Adrenal gland (tissue), 5 donors: Measurements from ENCODE around the gene CMPK2.

Experiments
- POLR2A ChIP-seq, 2 donors: fragments of 450-650 bp; IDR thresholded peaks; one replicate each; pipeline ENCODE4 v1.6.1; 2017; ENCODE audit warnings: antibody characterized with exemption in 2 of 2, mild to moderate bottlenecking in 2 of 2, moderate library complexity in 1 of 2
- TF ChIP-seq, protein P1 (sequence below), 6 experiments: fragments of 450-650 bp in 4 of 6; fragments of 200-600 bp in 2 of 6; sonication (generic) in 1 of 6; IDR thresholded peaks; 1 replicate in 5 of 6; 2 replicates in 1 of 6; pipeline versions ENCODE4 v1.5.1 to v1.8.0; 2016 to 2021; ENCODE audit warnings: antibody characterized with exemption in 6 of 6, mild to moderate bottlenecking in 2 of 6, moderate library complexity in 1 of 6
- donor health status: DM: no; HTN: no; CAD: no.

DNA sequence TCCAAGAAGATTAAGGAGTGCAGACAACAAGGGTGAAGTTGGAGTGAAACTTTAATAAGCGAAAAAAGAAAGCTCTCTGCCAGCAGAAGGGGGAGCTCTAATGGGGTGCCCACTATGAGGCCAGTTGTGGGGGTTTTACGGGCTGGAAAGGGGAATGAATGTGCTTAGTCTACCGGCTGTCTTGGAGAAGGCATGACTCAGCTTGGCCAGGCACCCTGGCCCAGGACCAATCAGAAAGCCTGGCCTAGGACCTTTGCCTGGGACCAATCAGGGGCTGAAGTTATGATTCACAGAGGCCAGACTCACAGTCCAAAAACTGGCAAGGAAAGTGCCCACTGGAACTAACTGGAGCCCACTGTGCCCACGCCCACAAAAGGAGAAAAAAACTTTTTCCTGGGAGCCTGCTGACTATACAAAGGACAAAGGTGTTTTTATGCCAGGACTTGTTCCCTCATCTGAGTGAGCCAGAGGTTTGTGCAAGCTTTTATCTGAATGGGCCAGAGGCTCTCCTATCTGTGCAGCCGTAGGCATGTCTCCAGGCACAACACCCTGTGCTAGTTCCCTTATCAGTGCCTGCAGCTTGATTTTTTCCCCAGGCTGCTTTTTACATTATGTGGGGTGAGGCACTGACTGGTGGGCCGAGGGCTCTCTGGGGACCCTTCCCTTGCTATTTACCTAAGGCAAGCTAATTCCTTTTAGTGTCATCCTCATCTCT is 18.6 kb downstream of the CMPK2 start:
- TF ChIP-seq, protein P1, sequence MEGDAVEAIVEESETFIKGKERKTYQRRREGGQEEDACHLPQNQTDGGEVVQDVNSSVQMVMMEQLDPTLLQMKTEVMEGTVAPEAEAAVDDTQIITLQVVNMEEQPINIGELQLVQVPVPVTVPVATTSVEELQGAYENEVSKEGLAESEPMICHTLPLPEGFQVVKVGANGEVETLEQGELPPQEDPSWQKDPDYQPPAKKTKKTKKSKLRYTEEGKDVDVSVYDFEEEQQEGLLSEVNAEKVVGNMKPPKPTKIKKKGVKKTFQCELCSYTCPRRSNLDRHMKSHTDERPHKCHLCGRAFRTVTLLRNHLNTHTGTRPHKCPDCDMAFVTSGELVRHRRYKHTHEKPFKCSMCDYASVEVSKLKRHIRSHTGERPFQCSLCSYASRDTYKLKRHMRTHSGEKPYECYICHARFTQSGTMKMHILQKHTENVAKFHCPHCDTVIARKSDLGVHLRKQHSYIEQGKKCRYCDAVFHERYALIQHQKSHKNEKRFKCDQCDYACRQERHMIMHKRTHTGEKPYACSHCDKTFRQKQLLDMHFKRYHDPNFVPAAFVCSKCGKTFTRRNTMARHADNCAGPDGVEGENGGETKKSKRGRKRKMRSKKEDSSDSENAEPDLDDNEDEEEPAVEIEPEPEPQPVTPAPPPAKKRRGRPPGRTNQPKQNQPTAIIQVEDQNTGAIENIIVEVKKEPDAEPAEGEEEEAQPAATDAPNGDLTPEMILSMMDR (IDR thresholded peaks at IDR 0.05): no peak
- TF ChIP-seq POLR2A (IDR thresholded peaks at IDR 0.05): no peak
